ENCODE measurements around the gene LYL1. TPM values are rescaled to one million over a fixed set of nuclear protein-coding genes. Genes with fewer than 3 reads are reported as not detected.

The LYL1 gene
- polyA plus RNA-seq, 1 donor from 2014 or later = not detected

- Histone ChIP-seq H3K9me2 (ENCODE audit: insufficient read depth, low read length) (no peaks in the 10 kb centered on the region), H4K20me1 (ENCODE audit: insufficient read depth) (no peaks in the 10 kb centered on the region), H3K4me2 (ENCODE audit: low read length) (no peak overlapping the region), H3K27ac (ENCODE audit: low read length) (no peak overlapping the region), H3K4me3 (ENCODE audit: low read length) (peak overlapping the region; percentile 69), H3K79me2 (replicated peaks; ENCODE audit: insufficient read depth, low read length) (no peaks in the 10 kb centered on the region), H3K9ac (ENCODE audit: low read length) (no peak overlapping the region), H3K9me3 (ENCODE audit: low read length) (no peaks in the 10 kb centered on the region), H2AFZ (ENCODE audit: low read depth, low read length) (no peak overlapping the region), H3F3A (ENCODE audit: insufficient read depth, low read length, poor library complexity, severe bottlenecking) (no peaks in the 10 kb centered on the region), H3K27me3 (ENCODE audit: insufficient read depth, low read depth, low read length) (peaks cover 84% of the 10 kb centered on the region), H3K36me3 (ENCODE audit: insufficient read depth, low read length) (no peaks in the 10 kb centered on the region)
- TF ChIP-seq REST (IDR thresholded peaks at IDR 0.05; ENCODE audit: borderline replicate concordance) (no peak), MXI1 (conservative IDR thresholded peaks at IDR 0.05; ENCODE audit: poor library complexity, severe bottlenecking) (no peak), POLR2AphosphoS5 (IDR thresholded peaks at IDR 0.05) (no peak), EZH2 (IDR thresholded peaks at IDR 0.05; ENCODE audit: borderline replicate concordance, insufficient read depth, low read length, poor library complexity, severe bottlenecking) (no peak), TAF1 (IDR thresholded peaks at IDR 0.05; ENCODE audit: low read depth) (no peak), RAD21 (conservative IDR thresholded peaks at IDR 0.05) (no peak), SMC3 (conservative IDR thresholded peaks at IDR 0.05; ENCODE audit: poor library complexity) (no peak), EP300 (conservative IDR thresholded peaks at IDR 0.05; ENCODE audit: poor library complexity, severe bottlenecking) (no peak)
- TF ChIP-seq, protein P1, sequence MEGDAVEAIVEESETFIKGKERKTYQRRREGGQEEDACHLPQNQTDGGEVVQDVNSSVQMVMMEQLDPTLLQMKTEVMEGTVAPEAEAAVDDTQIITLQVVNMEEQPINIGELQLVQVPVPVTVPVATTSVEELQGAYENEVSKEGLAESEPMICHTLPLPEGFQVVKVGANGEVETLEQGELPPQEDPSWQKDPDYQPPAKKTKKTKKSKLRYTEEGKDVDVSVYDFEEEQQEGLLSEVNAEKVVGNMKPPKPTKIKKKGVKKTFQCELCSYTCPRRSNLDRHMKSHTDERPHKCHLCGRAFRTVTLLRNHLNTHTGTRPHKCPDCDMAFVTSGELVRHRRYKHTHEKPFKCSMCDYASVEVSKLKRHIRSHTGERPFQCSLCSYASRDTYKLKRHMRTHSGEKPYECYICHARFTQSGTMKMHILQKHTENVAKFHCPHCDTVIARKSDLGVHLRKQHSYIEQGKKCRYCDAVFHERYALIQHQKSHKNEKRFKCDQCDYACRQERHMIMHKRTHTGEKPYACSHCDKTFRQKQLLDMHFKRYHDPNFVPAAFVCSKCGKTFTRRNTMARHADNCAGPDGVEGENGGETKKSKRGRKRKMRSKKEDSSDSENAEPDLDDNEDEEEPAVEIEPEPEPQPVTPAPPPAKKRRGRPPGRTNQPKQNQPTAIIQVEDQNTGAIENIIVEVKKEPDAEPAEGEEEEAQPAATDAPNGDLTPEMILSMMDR (IDR thresholded peaks at IDR 0.05; ENCODE audit: poor library complexity, severe bottlenecking) = no peak
Observed at GRCh38 chr19:13060233-13060963, 42.3 kb downstream of the LYL1 start.

- no peak overlapping the region for H3K27ac ChIP-seq (ENCODE audit: low read length)
- no peak overlapping the region for H3K4me2 ChIP-seq (ENCODE audit: low read length)
- TF ChIP-seq REST (IDR thresholded peaks at IDR 0.05; ENCODE audit: borderline replicate concordance) = no peak
- TF ChIP-seq RAD21 (conservative IDR thresholded peaks at IDR 0.05) = no peak
- TF ChIP-seq, protein P1 (IDR thresholded peaks at IDR 0.05; ENCODE audit: poor library complexity, severe bottlenecking) = no peak
- TF ChIP-seq MXI1 (conservative IDR thresholded peaks at IDR 0.05; ENCODE audit: poor library complexity, severe bottlenecking) = no peak
- no peak for TF ChIP-seq EP300 (conservative IDR thresholded peaks at IDR 0.05; ENCODE audit: poor library complexity, severe bottlenecking)
- TF ChIP-seq SMC3 (conservative IDR thresholded peaks at IDR 0.05; ENCODE audit: poor library complexity) = no peak
- no peak for TF ChIP-seq TAF1 (IDR thresholded peaks at IDR 0.05; ENCODE audit: low read depth)
- TF ChIP-seq EZH2 (IDR thresholded peaks at IDR 0.05; ENCODE audit: borderline replicate concordance, insufficient read depth, low read length, poor library complexity, severe bottlenecking) = no peak
- no peak for TF ChIP-seq POLR2AphosphoS5 (IDR thresholded peaks at IDR 0.05)
- H3K9ac ChIP-seq (ENCODE audit: low read length) = no peak overlapping the region
- H3F3A ChIP-seq (ENCODE audit: insufficient read depth, low read length, poor library complexity, severe bottlenecking) = no peaks in the 10 kb centered on the region
- H3K36me3 ChIP-seq (ENCODE audit: insufficient read depth, low read length) = no peaks in the 10 kb centered on the region
- H3K79me2 ChIP-seq (replicated peaks; ENCODE audit: insufficient read depth, low read length) = no peaks in the 10 kb centered on the region
- H4K20me1 ChIP-seq (ENCODE audit: insufficient read depth) = no peaks in the 10 kb centered on the region
- no peak overlapping the region for H3K4me3 ChIP-seq (ENCODE audit: low read length)
- no peaks in the 10 kb centered on the region for H3K9me2 ChIP-seq (ENCODE audit: insufficient read depth, low read length)
- no peak overlapping the region for H2AFZ ChIP-seq (ENCODE audit: low read depth, low read length)
- no peaks in the 10 kb centered on the region for H3K9me3 ChIP-seq (ENCODE audit: low read length)
- peaks cover 93% of the 10 kb centered on the region for H3K27me3 ChIP-seq (ENCODE audit: insufficient read depth, low read depth, low read length)
Observed at GRCh38 chr19:13058951-13059660, 43.6 kb downstream of the LYL1 start.
